Iris pigment epithelial cell (primary cell): ENCODE data around the gene FAF1.

ENCODE experiments used
- DNase-seq: peaks from one replicate; pipeline ENCODE4 v3.0.0-alpha.2; 2011; ENCODE audit warnings: low read depth

Gene FAF1

DNA sequence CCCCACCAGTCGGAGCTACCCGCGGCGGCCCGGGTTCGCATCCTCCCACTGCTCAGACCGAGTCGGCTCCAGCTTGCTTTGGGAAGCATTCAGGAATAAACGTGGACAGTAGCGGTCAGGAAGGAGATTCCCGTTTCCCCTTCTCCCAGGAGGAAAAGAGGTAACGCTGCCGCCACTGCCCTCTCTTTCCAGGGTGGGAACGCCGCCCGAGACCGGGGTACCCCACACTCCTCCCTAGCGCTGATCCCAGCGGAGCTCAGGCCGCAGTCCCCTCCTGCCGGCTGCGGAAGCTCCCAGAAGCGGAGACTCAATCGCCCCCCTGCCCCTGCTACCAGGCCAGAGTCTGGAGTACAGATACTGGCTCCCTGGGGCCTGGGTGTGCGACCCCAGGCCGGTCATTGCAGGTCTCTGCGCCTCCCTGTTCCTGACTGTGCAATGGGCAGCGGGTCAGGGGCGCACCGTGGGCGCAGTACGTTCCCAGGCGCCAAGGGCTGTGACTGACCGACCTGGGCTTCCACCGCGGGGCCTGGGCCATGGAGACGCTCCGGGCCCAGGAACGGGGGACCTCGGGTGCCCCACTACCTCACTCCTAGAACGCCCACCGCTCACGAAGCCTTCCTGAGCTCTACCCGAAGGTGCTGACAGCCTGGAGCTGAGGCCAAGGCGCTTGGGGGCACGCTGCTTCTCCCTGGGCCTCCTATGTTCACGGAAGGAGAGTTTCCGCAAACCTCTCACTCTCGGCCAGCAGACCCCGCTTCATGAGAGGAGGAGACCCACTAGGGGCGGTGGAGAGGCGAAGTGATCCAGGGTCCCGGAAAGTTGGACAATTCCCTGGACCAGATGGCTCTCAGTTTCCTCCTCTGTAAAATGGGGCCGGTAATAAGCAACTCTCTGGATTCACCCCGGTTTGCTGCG is 544.6 kb downstream of the FAF1 start:
- DNase-seq, result no peak

- DNase-seq, result no peak
Observed at GRCh38 chr1:50414853-50415234, 545.2 kb downstream of the FAF1 start.

GRCh38 chr1:50412813-50413476 is 547.1 kb downstream of the FAF1 start:
- DNase-seq, result no peak

GRCh38 chr1:50405814-50406213 is 554.3 kb downstream of the FAF1 start:
- DNase-seq, result no peak

DNA sequence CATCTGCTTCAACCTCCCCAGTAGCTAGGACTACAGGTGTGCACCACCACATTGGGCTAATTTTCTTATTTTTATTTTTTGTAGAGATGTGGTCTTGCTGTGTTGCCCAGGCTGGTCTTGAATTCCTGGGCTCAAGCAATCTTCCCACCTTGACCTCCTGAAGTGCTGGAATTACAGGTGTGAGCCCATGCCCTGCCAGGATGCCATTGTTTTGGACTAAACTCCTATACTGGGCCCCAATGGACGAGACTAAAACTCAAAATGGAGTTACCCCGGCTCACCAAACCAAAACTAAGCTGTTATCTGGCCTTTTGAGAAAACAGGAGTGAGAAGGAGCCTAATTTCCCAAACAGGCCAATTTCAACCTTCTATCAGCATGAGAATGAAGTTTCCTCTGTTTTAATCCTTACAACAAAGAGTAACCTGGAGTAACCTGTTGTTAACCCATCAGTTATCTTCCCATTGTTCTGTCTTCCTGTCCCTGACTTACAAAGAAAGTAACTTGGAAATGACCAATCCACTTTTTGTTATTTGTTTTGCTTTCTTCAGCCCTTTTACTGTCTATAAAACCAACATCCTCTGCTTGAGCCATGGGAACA is 566.4 kb downstream of the FAF1 start:
- no peak for DNase-seq
